Measurements from ENCODE around the gene ANKRD34A. TPM values are rescaled to one million over a fixed set of nuclear protein-coding genes. Genes with fewer than 3 reads are reported as not detected.

The ANKRD34A gene
- total RNA-seq, 2 donors from 2014 or later = 1.1 TPM

- peak overlapping the region; percentile 82 to 93 for H3K27ac ChIP-seq
- H3K36me3 ChIP-seq = no peaks in the 10 kb centered on the region
- peak overlapping the region; percentile 85 for H3K4me3 ChIP-seq
- TF ChIP-seq CTCF (IDR thresholded peaks at IDR 0.05) = no peak
- no peaks in the 10 kb centered on the region for H3K27me3 ChIP-seq (replicated peaks; ENCODE audit: insufficient read depth)
- no peak for DNase-seq (ENCODE audit: low spot score)
- peaks cover 31 to 62% of the 10 kb centered on the region in 2 donors for H3K4me1 ChIP-seq (ENCODE audit: control insufficient read depth in 1 of 2, low read depth in 2 of 2)
- ATAC-seq (ENCODE audit: insufficient number of reproducible peaks, low FRiP score, low read depth) = no peak
- H3K9me3 ChIP-seq = no peaks in the 10 kb centered on the region
These were observed 8.0 kb downstream of the ANKRD34A start for GRCh38 chr1:145956361-145956760.

GRCh38 chr1:145955436-145955835 lies 8.9 kb downstream of the ANKRD34A start:
- Histone ChIP-seq H3K4me1 (ENCODE audit: control insufficient read depth in 1 of 2, low read depth in 2 of 2) (peaks cover 32 to 71% of the 10 kb centered on the region in 2 donors), H3K27ac (peak overlapping the region; percentile 82 to 93), H3K4me3 (peak overlapping the region; percentile 85), H3K27me3 (replicated peaks; ENCODE audit: insufficient read depth) (no peaks in the 10 kb centered on the region), H3K9me3 (no peaks in the 10 kb centered on the region), H3K36me3 (no peaks in the 10 kb centered on the region)
- DNase-seq (ENCODE audit: low spot score) (no peak), ATAC-seq (ENCODE audit: insufficient number of reproducible peaks, low FRiP score, low read depth) (no peak)
- TF ChIP-seq CTCF (IDR thresholded peaks at IDR 0.05) = no peak

DNA sequence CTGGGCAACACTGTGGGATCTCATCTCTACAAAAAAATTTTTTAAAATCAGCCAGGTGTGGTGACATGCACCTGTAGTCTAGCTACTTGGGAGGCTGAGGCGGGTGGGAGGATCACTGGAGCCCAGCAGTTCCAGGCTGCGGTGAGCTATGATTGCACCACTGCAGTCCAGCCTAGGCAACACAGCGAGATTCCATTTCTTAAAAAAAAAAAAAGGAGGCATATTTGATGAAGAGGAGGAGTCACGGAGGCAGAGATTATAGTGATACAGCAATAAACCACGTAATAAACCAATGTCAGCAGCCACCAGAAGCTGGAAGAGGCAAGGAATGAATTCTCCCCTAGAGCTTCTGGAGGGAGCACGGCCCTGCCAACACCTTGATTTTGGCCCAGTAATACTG lies 10.5 kb downstream of the ANKRD34A start:
- H3K9me3 ChIP-seq = no peaks in the 10 kb centered on the region
- DNase-seq (ENCODE audit: low spot score) = no peak
- peaks cover 32 to 64% of the 10 kb centered on the region in 2 donors for H3K4me1 ChIP-seq (ENCODE audit: control insufficient read depth in 1 of 2, low read depth in 2 of 2)
- no peak overlapping the region for H3K27ac ChIP-seq
- ATAC-seq (ENCODE audit: insufficient number of reproducible peaks, low FRiP score, low read depth) = no peak
- no peaks in the 10 kb centered on the region for H3K27me3 ChIP-seq (replicated peaks; ENCODE audit: insufficient read depth)
- H3K4me3 ChIP-seq = no peak overlapping the region
- H3K36me3 ChIP-seq = no peaks in the 10 kb centered on the region
- no peak for TF ChIP-seq CTCF (IDR thresholded peaks at IDR 0.05)

- ATAC-seq (ENCODE audit: insufficient number of reproducible peaks, low FRiP score, low read depth) = no peak
- H3K4me3 ChIP-seq = no peak overlapping the region
- no peaks in the 10 kb centered on the region for H3K9me3 ChIP-seq
- no peaks in the 10 kb centered on the region for H3K27me3 ChIP-seq (replicated peaks; ENCODE audit: insufficient read depth)
- H3K27ac ChIP-seq = no peak overlapping the region
- H3K4me1 ChIP-seq (ENCODE audit: control insufficient read depth in 1 of 2, low read depth in 2 of 2) = peaks cover 28 to 56% of the 10 kb centered on the region in 2 donors
- no peak for TF ChIP-seq CTCF (IDR thresholded peaks at IDR 0.05)
- DNase-seq (ENCODE audit: low spot score) = no peak
- H3K36me3 ChIP-seq = no peaks in the 10 kb centered on the region
These were observed 11.5 kb downstream of the ANKRD34A start for GRCh38 chr1:145952903-145953302.

- no peak overlapping the region for H3K4me3 ChIP-seq
- H3K27me3 ChIP-seq (replicated peaks; ENCODE audit: insufficient read depth) = no peaks in the 10 kb centered on the region
- ATAC-seq (ENCODE audit: insufficient number of reproducible peaks, low FRiP score, low read depth) = no peak
- peaks cover 28 to 53% of the 10 kb centered on the region in 2 donors for H3K4me1 ChIP-seq (ENCODE audit: control insufficient read depth in 1 of 2, low read depth in 2 of 2)
- DNase-seq (ENCODE audit: low spot score) = no peak
- H3K9me3 ChIP-seq = no peaks in the 10 kb centered on the region
- H3K36me3 ChIP-seq = peaks cover 10% of the 10 kb centered on the region
- TF ChIP-seq CTCF (IDR thresholded peaks at IDR 0.05) = no peak
- H3K27ac ChIP-seq = no peak overlapping the region
These were observed 12.8 kb downstream of the ANKRD34A start for GRCh38 chr1:145951526-145951925.
